GM12878 (cell line): ENCODE results near the gene HCFC1R1. TPM values are rescaled to one million over a fixed set of nuclear protein-coding genes. Genes with fewer than 3 reads are reported as not detected.

Experiments used
- ATAC-seq: fragments of 200-7000 bp; cut with Tn5 transposase; 3 replicates; pipeline ENCODE4 v1.9.1; 2020; ENCODE audit warnings: mild to moderate bottlenecking, moderate library complexity
- BruUV-seq: library from RNA; stranded (reverse); fragments of 400-500 nt; replicated peaks from 2 replicates; lab custom pipeline; 2021; lab: Mats Ljungman, UMichigan
- CTCF ChIA-PET: fragments of 300-600 bp; sonication (Branson Sonifier 250); formaldehyde crosslinking; extraction: SDS; loops from one replicate; lab custom pipeline; 2021; ENCODE audit warnings: inconsistent platforms; lab: Yijun Ruan, JAX
- POLR2A ChIA-PET: fragments of 350-600 bp; formaldehyde crosslinking; extraction: SDS; loops from one replicate; lab custom pipeline; 2021; ENCODE audit warnings: inconsistent platforms; lab: Charles Lee
- RAD21 ChIA-PET: fragments of 300-600 bp; sonication (Branson Sonifier 250); formaldehyde crosslinking; loops from one replicate; lab custom pipeline; 2023; ENCODE audit warnings: antibody characterized with exemption; ENCODE audit not compliant: unreplicated experiment; lab: Charles Lee
- SMC1A ChIA-PET: fragments of 300-600 bp; sonication (Branson Sonifier 250); formaldehyde crosslinking; loops from one replicate; lab custom pipeline; 2023; ENCODE audit not compliant: unreplicated experiment, uncharacterized antibody; lab: Charles Lee
- DNase-seq: peaks from one replicate; pipeline ENCODE4 v3.0.0-alpha.2; 2011; ENCODE audit warnings: low read depth, low spot score
- FAIRE-seq: peaks from 3 replicates; lab custom pipeline; 2011; peaks lifted over from hg19 to GRCh38; lab: Jason Lieb, UNC
- H2AFZ ChIP-seq: 2 replicates; pipeline ENCODE4 v1.6.0; 2011; ENCODE audit warnings: low read depth, low read length, control low read depth; ENCODE audit not compliant: control insufficient read depth
- H3K27ac ChIP-seq: 2 replicates; pipeline ENCODE4 v1.5.1; 2011; ENCODE audit warnings: control low read depth; ENCODE audit not compliant: control insufficient read depth, insufficient read depth
- H3K27me3 ChIP-seq, 2 experiments: replicated peaks in 1 of 2; 2 replicates each; pipeline versions ENCODE4 v1.6.0 to v1.6.1; 2011; ENCODE audit warnings: low read length in 1 of 2; ENCODE audit not compliant: control insufficient read depth in 2 of 2, insufficient read depth in 2 of 2
- H3K36me3 ChIP-seq, 2 experiments: 2 replicates each; pipeline ENCODE4 v1.5.1; 2011; ENCODE audit warnings: low read length in 1 of 2; ENCODE audit not compliant: control insufficient read depth in 2 of 2, insufficient read depth in 2 of 2
- H3K4me1 ChIP-seq: 2 replicates; pipeline ENCODE4 v1.6.1; 2011; ENCODE audit warnings: mild to moderate bottlenecking, low read length, moderate library complexity, mixed read lengths; ENCODE audit not compliant: control insufficient read depth, insufficient read depth
- H3K4me2 ChIP-seq: 2 replicates; pipeline ENCODE4 v1.6.0; 2011; ENCODE audit warnings: control low read depth; ENCODE audit not compliant: control insufficient read depth, insufficient read depth
- H3K4me3 ChIP-seq: fragments of 200-600 bp; sonication (generic); 2 replicates; pipeline ENCODE4 v1.5.1; 2016
- H3K79me2 ChIP-seq: 2 replicates; pipeline ENCODE4 v1.6.0; 2011; ENCODE audit warnings: low read length; ENCODE audit not compliant: control insufficient read depth, insufficient read depth
- H3K9ac ChIP-seq: 2 replicates; pipeline ENCODE4 v1.8.0; 2011; ENCODE audit warnings: low read length, control low read depth, mixed read lengths; ENCODE audit not compliant: control insufficient read depth, insufficient read depth
- H3K9me3 ChIP-seq: replicated peaks from 3 replicates; pipeline ENCODE4 v1.5.1; 2011; ENCODE audit warnings: mild to moderate bottlenecking, low read length; ENCODE audit not compliant: control insufficient read depth, insufficient read depth
- H4K20me1 ChIP-seq: 2 replicates; pipeline ENCODE4 v1.6.0; 2011; ENCODE audit not compliant: control insufficient read depth, insufficient read depth
- CBFB ChIP-seq: IDR thresholded peaks from 2 replicates; pipeline ENCODE4 v1.6.1; 2016; ENCODE audit warnings: antibody characterized with exemption, low read depth
- HDGF ChIP-seq: fragments of 450-650 bp; IDR thresholded peaks from 2 replicates; pipeline ENCODE4 v1.6.1; 2016; ENCODE audit warnings: antibody characterized with exemption
- RCOR1 ChIP-seq: conservative IDR thresholded peaks from 2 replicates; pipeline ENCODE4 v1.6.1; 2012; ENCODE audit warnings: low read depth, low read length, improper control_type of control experiment
- WGBS: methylation state at CpG from one replicate; pipeline ENCODE4 v1.1.6; 2016; ENCODE audit warnings: low lambda C conversion rate; ENCODE audit not compliant: insufficient replicate concordance, insufficient coverage; ENCODE audit errors: missing lambda C conversion rate; 5-methylcytosine and 5-hydroxymethylcytosine counted together
- in situ Hi-C: fragments of 300-500 bp; cut with MboI; formaldehyde crosslinking; loops from 9 replicates; pipeline ENCODE4 v1.14.3; 2018; ENCODE audit warnings: mixed read lengths
- intact Hi-C: fragments of 100-400 bp; cut with micrococcal nuclease; formaldehyde crosslinking; loops from one replicate; pipeline ENCODE4 v1.14.2; 2022; ENCODE audit not compliant: unreplicated experiment
- polyA plus RNA-seq, 11 experiments: library from polyadenylated mRNA; depleted of rRNA in 4 of 11; unstranded in 6 of 11; stranded (reverse) in 5 of 11; fragments of >200 nt; fragmentation: Nextera tagmentation in 4 of 11; fragmentation: Illumina TruSeq in 1 of 11; extraction: Ambion mirVana in 4 of 11; extraction: Trizol in 1 of 11; gene quantifications; 1 replicate in 1 of 11; 2 replicates in 10 of 11; pipeline versions ENCODE4 v1.2.1 to v1.2.3, GENCODE V29; 2011 to 2016; ENCODE audit warnings: inconsistent platforms in 2 of 11, missing spikeins in 2 of 11, low read depth in 1 of 11
- total RNA-seq, 4 experiments: library from RNA; depleted of rRNA in 3 of 4; stranded (reverse); fragments of >200 nt in 3 of 4; fragmentation: Illumina TruSeq in 1 of 4; extraction: Trizol in 1 of 4; gene quantifications; 2 replicates each; pipeline versions ENCODE4 v1.2.1 to v1.2.3, GENCODE V29; 2013 to 2021
- TF ChIP-seq, protein P1 (sequence below): IDR thresholded peaks from 2 replicates; pipeline ENCODE4 v1.6.1; 2012; ENCODE audit warnings: low read depth, low read length, improper control_type of control experiment
- TF ChIP-seq, protein P2 (sequence below): fragments of 450-650 bp; IDR thresholded peaks from 2 replicates; pipeline ENCODE4 v1.6.1; 2016; ENCODE audit warnings: mild to moderate bottlenecking
- TF ChIP-seq, protein P3 (sequence below): IDR thresholded peaks from 2 replicates; pipeline ENCODE4 v1.6.1; 2011; ENCODE audit warnings: mild to moderate bottlenecking, low read depth, low read length, moderate library complexity; ENCODE audit not compliant: insufficient replicate concordance

HCFC1R1 gene
- total and polyA plus RNA-seq, 10 of the 15 experiments (the other 5 are each of a cell fraction or from before 2014, with no cell fraction given): 2.8 to 42.5 (median 20.4) TPM

DNA sequence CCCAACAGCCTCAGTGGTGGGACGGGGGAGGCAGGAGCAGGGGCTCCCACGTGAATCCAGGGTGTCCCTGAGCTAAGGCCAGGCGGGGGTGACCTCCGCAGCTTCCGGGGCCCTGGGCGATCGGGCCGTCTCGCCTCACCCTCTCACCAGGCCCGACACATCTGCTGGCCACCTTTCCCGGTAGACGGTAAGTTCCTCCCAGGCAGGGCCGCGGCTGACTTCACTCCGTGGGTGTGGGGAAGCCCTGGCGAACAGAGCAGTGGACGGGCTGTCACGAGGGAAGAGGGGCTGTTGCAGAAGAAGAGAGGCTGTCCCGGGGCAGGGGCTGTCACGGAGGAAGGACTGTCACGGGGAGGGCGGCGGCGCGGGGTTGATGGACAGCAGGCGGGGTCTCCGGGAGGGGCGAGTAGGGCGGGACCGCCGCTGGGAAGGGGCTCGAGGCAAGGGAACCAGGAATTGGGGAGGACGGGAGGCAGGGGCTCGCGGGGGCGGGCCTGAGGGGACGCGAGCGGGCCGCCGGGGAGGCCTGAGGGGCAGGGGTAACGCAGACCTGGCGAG is 44.0 kb downstream of the HCFC1R1 start:
- peaks cover 11% of the 10 kb centered on the region for H3K79me2 ChIP-seq
- peak overlapping the region; percentile 44 for H2AFZ ChIP-seq
- ChIA-PET POLR2A (interaction anchor here (0.6 to 2.9 kb wide), 4 partner anchors 10 to 69 kb away, joined by 3 to 18 read pairs (median 4); partner anchors contain the start of genes FLYWCH1 and PAQR4), RAD21 (interaction anchor here (1.0 to 2.4 kb wide), 2 partner anchors 10 to 24 kb away, joined by 4 to 6 read pairs; partner anchors contain the start of gene PAQR4), CTCF (interaction anchor here (0.5 to 1.9 kb wide), 6 partner anchors 10 to 129 kb away, joined by 3 to 7 read pairs (median 5); partner anchors contain the start of gene KREMEN2), SMC1A (no interaction called here)
- WGBS: under 1% methylated on average over 29 of the region's 43 CpGs
- H3K4me2 ChIP-seq: peak overlapping the region; percentile 88
- TSS peak; percentile 64 for BruUV-seq
- intact Hi-C loops (loop anchor here (5.0 kb wide), 2 partner anchors 52 to 72 kb away; no protein-coding TSS in a partner anchor), in situ Hi-C loops (no loop called here)
- peak; percentile 31 for ATAC-seq
- FAIRE-seq: no peak
- no peak for DNase-seq
- peak overlapping the region; percentile 74 for H3K4me3 ChIP-seq
- peak overlapping the region; percentile 93 for H3K9ac ChIP-seq
- no peaks in the 10 kb centered on the region for H3K27me3 ChIP-seq
- peaks cover 7% of the 10 kb centered on the region for H3K4me1 ChIP-seq
- H3K27ac ChIP-seq: peak overlapping the region; percentile 88
- no peaks in the 10 kb centered on the region for H3K9me3 ChIP-seq
- H3K36me3 ChIP-seq: peaks cover 0 to 11% of the 10 kb centered on the region in 2 experiments; a peak in 3 of 4 replicates
- no peaks in the 10 kb centered on the region for H4K20me1 ChIP-seq
- TF ChIP-seq, protein P1, sequence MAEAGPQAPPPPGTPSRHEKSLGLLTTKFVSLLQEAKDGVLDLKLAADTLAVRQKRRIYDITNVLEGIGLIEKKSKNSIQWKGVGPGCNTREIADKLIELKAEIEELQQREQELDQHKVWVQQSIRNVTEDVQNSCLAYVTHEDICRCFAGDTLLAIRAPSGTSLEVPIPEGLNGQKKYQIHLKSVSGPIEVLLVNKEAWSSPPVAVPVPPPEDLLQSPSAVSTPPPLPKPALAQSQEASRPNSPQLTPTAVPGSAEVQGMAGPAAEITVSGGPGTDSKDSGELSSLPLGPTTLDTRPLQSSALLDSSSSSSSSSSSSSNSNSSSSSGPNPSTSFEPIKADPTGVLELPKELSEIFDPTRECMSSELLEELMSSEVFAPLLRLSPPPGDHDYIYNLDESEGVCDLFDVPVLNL: no peak
- TF ChIP-seq, protein P2, sequence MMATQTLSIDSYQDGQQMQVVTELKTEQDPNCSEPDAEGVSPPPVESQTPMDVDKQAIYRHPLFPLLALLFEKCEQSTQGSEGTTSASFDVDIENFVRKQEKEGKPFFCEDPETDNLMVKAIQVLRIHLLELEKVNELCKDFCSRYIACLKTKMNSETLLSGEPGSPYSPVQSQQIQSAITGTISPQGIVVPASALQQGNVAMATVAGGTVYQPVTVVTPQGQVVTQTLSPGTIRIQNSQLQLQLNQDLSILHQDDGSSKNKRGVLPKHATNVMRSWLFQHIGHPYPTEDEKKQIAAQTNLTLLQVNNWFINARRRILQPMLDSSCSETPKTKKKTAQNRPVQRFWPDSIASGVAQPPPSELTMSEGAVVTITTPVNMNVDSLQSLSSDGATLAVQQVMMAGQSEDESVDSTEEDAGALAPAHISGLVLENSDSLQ: peak; percentile 73
- TF ChIP-seq CBFB (no peak), RCOR1 (no peak), HDGF (no peak)
- TF ChIP-seq, protein P3, sequence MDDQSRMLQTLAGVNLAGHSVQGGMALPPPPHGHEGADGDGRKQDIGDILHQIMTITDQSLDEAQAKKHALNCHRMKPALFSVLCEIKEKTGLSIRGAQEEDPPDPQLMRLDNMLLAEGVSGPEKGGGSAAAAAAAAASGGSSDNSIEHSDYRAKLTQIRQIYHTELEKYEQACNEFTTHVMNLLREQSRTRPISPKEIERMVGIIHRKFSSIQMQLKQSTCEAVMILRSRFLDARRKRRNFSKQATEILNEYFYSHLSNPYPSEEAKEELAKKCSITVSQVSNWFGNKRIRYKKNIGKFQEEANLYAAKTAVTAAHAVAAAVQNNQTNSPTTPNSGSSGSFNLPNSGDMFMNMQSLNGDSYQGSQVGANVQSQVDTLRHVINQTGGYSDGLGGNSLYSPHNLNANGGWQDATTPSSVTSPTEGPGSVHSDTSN: peak; percentile 60
